Stimulated activated CD4-positive, alpha-beta T cell treated with anti-CD3 and anti-CD28 coated beads, TNF-alpha, amount 100 ng/mL, for 1 hour (primary cell): ENCODE data around the gene VIPR1.

Experiments used
- DNase-seq, 3 donors: peaks; one replicate each; pipeline ENCODE4 v3.0.0-alpha.2; 2020; ENCODE audit warnings: low read depth in 3 of 3, low spot score in 1 of 3

Gene VIPR1, protein sequence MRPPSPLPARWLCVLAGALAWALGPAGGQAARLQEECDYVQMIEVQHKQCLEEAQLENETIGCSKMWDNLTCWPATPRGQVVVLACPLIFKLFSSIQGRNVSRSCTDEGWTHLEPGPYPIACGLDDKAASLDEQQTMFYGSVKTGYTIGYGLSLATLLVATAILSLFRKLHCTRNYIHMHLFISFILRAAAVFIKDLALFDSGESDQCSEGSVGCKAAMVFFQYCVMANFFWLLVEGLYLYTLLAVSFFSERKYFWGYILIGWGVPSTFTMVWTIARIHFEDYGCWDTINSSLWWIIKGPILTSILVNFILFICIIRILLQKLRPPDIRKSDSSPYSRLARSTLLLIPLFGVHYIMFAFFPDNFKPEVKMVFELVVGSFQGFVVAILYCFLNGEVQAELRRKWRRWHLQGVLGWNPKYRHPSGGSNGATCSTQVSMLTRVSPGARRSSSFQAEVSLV

DNA sequence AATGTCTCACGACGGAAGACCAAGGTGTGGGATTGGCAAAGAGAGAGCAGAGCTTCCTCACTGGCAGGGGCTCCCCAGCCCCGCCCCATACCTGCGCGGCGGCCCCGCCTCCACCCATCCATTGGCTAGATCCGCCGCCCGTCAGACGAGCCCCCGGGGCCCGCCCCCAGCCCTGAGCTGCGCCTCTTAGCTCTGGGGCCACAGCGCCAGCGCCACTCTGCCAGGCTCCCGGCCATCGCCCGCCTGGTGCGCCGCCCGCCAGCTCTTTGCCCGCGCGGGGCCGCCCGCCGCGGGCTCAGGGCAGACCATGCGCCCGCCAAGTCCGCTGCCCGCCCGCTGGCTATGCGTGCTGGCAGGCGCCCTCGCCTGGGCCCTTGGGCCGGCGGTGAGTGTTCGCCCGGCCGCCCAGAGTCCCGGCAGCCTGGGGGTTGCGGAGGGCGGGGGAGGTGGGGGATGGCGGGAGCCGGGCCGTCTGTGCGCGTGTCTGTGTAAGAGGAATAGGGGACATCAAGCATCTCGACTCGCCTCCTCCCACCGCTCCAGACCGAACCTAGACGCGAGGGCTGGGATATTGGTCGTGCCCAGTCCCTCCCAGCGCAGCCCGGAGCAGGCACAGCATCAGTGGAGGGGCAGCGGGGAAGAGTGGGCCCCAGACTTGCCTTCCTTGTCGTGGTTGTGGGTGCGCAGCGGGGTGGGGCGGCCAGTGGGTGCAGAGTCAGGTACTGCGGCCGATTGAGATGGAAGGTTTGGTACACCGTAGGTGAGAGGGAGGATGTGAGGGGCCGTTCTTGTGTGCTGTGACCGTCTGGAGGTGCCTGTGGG, at the start of gene VIPR1:
Gene VIPR1 (plus strand): TSS at position 215 of the 822 bp plus-strand sequence. CDS start 93 bp downstream, at position 308.
- DNase-seq = peak; percentile 78 to 94 (median 93)

GRCh38 chr3:42456211-42456610, 46.2 kb upstream of the VIPR1 start:
- DNase-seq = no peak

- DNase-seq = no peak
Observed at GRCh38 chr3:42459151-42459550, 43.3 kb upstream of the VIPR1 start.

- no peak for DNase-seq
Observed at GRCh38 chr3:42461762-42462161, 40.7 kb upstream of the VIPR1 start.

DNA sequence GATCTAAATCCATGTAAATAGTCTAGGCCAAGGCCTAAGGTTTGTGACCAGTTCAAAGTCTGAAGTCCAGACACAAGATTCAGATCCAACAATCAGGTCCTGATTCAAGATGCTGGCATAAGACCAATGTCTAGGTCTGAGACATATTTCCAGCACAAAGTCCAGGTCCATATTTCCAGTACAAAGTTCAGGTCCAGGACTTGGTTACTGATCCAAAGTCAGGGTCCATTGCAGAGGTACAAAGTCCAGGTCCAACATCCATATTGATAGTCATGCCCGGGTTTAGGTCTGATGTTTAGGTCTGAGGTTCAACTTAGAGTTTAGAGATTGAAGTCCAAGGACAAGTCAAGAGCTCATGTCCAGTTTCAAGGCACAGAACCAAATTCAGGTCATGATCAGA, 39.4 kb upstream of the VIPR1 start:
- no peak for DNase-seq

- DNase-seq = no peak
Observed at GRCh38 chr3:42468111-42468510, 34.3 kb upstream of the VIPR1 start.

GRCh38 chr3:42472555-42472954, 29.9 kb upstream of the VIPR1 start:
- no peak for DNase-seq

DNA sequence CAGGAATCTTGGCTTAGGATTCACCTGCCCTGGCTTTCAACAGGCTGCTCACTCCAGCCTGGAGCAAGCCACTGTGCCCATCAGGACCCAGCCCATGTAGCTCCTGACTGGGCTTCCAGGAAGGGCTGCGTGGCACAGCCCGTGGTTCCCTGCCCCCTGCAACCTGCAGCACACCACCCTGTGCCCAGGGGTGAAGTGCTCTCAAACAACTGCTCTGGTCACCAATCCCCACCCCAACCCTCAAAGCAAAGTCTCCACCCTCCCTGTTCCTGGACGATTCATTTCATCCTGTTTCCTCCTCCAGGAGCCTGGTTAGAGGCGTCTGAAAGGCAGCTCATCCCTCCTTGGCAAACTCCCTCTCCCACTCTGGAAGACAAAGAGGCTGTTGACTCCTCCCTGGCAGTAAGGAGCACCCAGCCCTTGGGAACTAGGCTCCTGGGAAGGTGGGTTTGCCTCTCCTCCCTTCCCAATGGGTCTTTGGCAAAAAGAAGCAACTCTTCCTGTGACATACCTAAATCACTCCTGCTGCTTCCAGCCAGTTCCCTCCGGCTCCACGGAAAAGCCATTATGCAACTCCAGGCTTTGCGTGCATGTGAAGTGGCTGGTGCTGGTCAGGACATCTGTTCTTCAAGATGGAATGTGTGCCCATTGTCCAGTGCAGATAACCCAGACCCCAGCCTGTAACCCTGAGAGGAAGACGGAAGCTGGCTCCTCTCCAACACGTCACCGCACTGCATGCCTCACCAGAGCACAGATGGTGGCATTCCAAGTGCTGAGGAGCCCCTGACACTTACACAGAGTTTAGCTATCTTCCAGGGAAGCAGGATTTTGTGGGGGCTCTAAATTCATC, 29.1 kb upstream of the VIPR1 start:
- DNase-seq = no peak

- DNase-seq = no peak
Observed at GRCh38 chr3:42476225-42477125, 26.0 kb upstream of the VIPR1 start.

GRCh38 chr3:42477696-42478095, 24.7 kb upstream of the VIPR1 start:
- DNase-seq = no peak

GRCh38 chr3:42478830-42479229, 23.6 kb upstream of the VIPR1 start:
- DNase-seq = no peak

DNA sequence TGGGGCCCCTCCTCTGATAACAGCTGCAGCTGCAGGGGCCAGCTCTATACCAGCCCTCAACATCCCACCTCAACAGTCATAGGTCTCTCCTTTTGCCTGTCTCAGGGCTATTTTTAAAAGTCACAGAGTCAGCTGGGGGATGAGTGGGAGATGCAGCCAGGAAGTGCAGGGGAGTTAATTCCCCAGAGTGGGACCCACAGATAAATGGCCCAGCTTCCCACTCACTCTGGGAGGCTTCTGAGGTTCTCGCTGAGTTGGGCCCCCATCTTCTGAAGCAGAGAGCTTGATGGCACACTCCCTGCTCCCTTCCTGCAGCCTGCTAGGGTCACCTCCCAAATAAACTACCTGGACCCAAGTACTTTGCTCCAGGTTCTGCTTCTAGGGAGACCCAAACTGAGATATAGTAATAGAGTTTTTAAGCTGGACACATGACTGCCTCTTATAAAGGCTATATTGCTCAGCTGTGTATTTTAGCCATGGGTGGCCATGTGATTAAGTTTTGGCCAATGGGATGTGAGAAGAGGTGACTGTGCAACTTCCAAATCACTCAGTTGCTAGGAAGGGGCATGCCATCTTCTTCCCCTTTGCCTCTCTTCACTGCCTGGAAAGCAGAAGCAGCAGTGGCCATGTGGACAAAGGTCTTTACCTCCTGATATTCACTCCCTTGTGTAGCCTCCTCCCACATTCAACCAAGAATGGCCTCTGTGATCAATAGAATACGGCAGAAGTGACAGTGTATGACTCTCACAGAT, 15.5 kb upstream of the VIPR1 start:
- no peak for DNase-seq

DNA sequence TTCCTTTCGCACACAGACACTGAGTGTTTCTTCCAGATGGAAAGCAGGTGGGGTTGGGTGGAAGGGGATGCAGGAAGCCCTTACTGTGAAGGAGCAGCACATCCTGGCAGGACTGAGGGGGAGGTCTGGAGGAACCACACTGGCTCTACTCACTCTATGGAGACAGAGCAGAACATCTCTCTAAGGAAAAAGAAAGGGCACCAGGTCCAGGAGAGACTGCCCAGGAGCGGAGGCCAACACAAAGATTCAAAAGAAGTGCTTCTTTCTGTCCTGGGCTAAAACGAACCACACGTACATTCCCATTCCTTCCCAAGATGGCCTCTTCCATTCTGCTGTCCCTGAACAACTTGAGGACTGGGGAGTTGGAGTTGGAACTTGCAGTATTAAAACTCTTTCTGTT, 13.8 kb upstream of the VIPR1 start:
- no peak for DNase-seq

DNA sequence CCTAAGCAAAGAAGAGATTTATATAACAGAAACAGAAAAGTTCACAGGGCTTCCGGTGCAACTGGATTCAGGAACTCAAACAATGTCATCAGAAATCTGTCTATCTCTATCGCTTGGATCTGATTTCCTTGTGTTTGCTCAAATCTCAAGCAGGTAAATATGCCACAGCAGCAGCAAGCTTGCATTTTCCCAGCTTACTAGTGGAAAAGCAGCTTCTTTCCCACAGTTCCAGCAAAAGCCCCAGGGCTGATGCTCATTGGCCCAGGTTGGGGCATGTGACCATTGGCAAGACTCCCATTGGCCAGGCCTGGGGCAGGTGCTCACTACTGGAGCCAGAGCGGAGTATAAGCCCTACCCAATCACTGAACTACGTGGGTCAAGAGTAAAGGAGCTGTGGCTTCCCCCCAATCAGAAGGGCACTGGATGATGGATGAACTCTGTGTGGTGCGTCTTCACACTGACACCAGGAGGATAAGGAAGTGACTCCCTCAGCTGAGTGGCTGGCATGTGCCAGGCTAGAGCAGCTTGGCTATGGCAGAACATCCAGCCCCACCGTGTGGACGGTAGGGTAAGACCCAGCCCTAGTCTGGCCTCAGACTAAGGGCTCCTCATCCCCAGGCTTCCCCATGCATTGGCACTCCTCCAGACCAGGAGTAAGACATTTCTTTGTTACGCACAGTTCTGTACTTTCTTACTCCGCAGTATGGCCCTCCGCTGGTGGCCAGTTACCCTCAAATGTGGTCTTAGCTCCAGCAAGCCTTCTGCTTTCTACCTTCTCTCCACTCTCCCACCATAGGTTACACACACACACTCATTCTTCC, 13.1 kb upstream of the VIPR1 start:
- DNase-seq = no peak

DNA sequence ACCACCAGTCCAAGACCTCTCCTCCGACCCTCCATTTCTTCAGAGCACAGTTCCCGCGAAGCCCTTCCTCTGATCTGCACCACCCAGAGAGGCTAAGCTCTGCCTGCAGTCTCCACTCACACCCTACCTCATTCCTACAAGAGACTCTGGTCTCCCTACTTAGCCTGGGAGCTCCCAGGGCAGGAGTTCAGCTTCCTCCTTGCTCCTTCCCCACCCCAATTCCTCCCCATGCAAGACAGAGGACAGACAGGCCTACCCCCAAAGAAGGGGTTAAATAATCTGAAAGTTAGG, 12.6 kb upstream of the VIPR1 start:
- DNase-seq = no peak

GRCh38 chr3:42490243-42490642, 12.2 kb upstream of the VIPR1 start:
- DNase-seq = no peak

DNA sequence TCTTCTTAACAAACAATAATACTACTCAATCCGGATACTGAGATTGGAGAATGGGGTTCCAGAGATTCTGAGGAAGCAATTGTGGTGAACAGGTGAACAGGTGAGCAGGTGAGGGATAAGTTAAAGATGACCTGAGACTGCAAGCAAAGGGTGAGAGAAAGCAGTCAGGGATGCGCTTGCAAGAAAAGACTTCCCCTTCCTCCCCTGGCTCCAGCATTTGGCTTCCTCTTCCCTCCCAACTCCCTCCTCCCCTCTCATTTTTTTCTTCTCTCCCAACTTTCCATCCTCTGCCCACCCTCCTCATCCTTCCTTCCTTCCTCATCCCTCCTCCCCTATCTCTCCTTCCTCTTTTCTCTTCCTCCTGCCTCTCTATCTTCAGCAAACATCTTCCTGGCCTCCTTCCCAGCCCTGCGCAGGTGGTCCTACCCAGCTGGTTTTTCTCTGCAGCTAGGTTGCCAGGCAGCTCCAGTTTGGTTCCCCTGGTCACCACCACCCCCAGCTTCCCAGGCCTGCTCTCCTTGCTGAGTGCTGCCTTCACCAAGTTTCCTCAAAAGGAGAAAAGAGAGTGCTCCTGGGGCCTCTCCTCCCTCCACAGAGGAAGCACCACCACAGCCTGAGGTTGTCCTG, 10.4 kb upstream of the VIPR1 start:
- no peak for DNase-seq

GRCh38 chr3:42492508-42493080, 9.8 kb upstream of the VIPR1 start:
- DNase-seq = no peak
